Measurements from ENCODE around the gene KRTAP10-12. TPM values are rescaled to one million over a fixed set of nuclear protein-coding genes. Genes with fewer than 3 reads are reported as not detected.

The KRTAP10-12 gene
- total RNA-seq, 2 donors from 2014 or later = not detected

DNA sequence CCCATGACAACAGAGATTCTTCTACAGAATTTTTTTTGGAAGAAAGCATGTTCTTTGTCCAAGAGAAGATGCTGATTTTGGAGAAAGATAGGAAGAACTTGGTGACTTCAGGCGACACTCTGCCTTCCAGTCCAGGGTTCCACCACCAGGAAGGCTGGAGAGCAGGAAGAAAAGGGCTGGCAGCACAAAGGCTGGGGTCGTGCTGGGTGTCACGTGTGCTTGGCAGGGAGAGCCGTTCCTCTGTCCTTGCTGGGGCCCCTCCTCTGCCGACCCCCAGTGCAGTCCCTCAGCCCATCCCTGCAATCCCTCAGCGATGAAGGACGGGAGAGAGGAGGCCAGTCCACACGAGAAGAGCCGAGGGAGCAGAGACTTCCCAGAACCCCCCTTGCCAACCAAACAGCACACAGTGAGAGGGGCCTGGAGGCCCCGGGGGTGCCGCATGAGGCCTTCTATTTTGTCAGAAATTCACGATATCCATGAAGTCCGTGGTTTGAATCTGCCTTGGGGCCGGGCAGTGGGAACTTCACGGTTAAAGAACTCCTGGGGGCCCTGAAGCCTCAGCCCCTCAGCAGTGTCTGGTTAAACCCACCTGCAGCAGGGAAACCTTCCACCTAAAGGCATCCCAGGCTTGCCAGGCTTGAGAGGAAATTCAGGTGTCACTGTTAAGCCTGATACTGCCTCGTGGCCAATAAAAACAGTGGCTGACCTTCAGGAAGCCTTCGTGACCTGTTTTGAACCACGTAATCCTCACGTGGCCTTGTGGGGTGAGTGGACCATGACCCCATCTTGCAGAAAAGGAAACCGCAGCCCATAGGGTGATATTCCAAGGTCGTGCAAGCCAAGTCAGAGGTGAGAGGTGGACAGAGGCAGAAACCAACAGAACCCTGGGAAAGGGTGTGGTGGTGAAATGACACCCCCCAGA, 3.4 kb downstream of the KRTAP10-12 start:
- WGBS, 2 experiments (ENCODE audit: insufficient coverage in 1 of 2, insufficient read length in 1 of 2) = 82 to 85% methylated on average over 12 to 21 of the region's 21 CpGs
- Histone ChIP-seq H3K4me3 (ENCODE audit: low read length) (no peak overlapping the region), H3K4me1 (ENCODE audit: control insufficient read depth, insufficient read depth, low read length) (peaks cover 3% of the 10 kb centered on the region), H3K27ac (ENCODE audit: low read depth, low read length) (no peak overlapping the region), H3K9me3 (ENCODE audit: control insufficient read depth, low read length) (no peaks in the 10 kb centered on the region), H3K27me3 (ENCODE audit: control insufficient read depth, insufficient read depth, low read length, poor library complexity, severe bottlenecking) (peaks cover 14% of the 10 kb centered on the region), H3K9ac (ENCODE audit: extremely low read depth, low read length, poor library complexity, severe bottlenecking) (no peak overlapping the region), H3K36me3 (ENCODE audit: control insufficient read depth, insufficient read depth, low read length) (no peaks in the 10 kb centered on the region)
- Mint-ChIP-seq H3K27ac (no peak overlapping the region), H3K4me3 (no peak overlapping the region), H3K4me1 (peaks cover 62% of the 10 kb centered on the region), H3K36me3 (ENCODE audit: low read depth) (no peaks in the 10 kb centered on the region), H3K27me3 (ENCODE audit: insufficient read depth) (peaks cover 42% of the 10 kb centered on the region), H3K9me3 (no peaks in the 10 kb centered on the region)
- peak; percentile 53 for DNase-seq
- TF ChIP-seq, protein P1, sequence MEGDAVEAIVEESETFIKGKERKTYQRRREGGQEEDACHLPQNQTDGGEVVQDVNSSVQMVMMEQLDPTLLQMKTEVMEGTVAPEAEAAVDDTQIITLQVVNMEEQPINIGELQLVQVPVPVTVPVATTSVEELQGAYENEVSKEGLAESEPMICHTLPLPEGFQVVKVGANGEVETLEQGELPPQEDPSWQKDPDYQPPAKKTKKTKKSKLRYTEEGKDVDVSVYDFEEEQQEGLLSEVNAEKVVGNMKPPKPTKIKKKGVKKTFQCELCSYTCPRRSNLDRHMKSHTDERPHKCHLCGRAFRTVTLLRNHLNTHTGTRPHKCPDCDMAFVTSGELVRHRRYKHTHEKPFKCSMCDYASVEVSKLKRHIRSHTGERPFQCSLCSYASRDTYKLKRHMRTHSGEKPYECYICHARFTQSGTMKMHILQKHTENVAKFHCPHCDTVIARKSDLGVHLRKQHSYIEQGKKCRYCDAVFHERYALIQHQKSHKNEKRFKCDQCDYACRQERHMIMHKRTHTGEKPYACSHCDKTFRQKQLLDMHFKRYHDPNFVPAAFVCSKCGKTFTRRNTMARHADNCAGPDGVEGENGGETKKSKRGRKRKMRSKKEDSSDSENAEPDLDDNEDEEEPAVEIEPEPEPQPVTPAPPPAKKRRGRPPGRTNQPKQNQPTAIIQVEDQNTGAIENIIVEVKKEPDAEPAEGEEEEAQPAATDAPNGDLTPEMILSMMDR (conservative IDR thresholded peaks at IDR 0.05) = peak; percentile 11

DNA sequence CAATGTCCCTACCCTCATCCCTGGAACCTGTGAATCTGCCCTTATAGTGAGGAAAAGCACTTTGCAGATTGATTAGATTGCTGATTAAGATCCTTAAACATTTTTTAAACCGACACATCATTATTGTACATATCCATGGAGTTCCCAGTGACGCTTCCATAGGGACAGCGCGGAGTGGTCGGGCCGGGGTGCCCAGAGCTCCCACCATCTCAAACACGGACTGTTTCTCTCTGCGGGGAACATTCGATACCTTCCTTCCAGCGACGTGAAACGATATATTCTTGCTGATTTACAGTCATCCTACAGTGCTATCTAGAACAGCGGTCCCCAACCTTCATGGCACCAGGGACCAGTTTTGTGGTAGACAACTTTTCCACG, 4.0 kb downstream of the KRTAP10-12 start:
- H3K36me3 Mint-ChIP-seq (ENCODE audit: low read depth) = no peaks in the 10 kb centered on the region
- H3K9me3 Mint-ChIP-seq = peaks cover 5% of the 10 kb centered on the region
- Histone ChIP-seq H3K27ac (ENCODE audit: low read depth, low read length) (no peak overlapping the region), H3K27me3 (ENCODE audit: control insufficient read depth, insufficient read depth, low read length, poor library complexity, severe bottlenecking) (peaks cover 17% of the 10 kb centered on the region), H3K9ac (ENCODE audit: extremely low read depth, low read length, poor library complexity, severe bottlenecking) (no peak overlapping the region), H3K9me3 (ENCODE audit: control insufficient read depth, low read length) (peaks cover 2% of the 10 kb centered on the region), H3K36me3 (ENCODE audit: control insufficient read depth, insufficient read depth, low read length) (no peaks in the 10 kb centered on the region), H3K4me1 (ENCODE audit: control insufficient read depth, insufficient read depth, low read length) (peaks cover 3% of the 10 kb centered on the region), H3K4me3 (ENCODE audit: low read length) (no peak overlapping the region)
- H3K4me3 Mint-ChIP-seq = no peak overlapping the region
- H3K27me3 Mint-ChIP-seq (ENCODE audit: insufficient read depth) = peaks cover 49% of the 10 kb centered on the region
- 86 to 91% methylated on average over 11 to 14 of the region's 14 CpGs for WGBS, 2 experiments (ENCODE audit: insufficient coverage in 1 of 2, insufficient read length in 1 of 2)
- no peak overlapping the region for H3K27ac Mint-ChIP-seq
- DNase-seq = peak; percentile 24
- TF ChIP-seq, protein P1 (conservative IDR thresholded peaks at IDR 0.05) = no peak
- H3K4me1 Mint-ChIP-seq = peaks cover 60% of the 10 kb centered on the region

DNA sequence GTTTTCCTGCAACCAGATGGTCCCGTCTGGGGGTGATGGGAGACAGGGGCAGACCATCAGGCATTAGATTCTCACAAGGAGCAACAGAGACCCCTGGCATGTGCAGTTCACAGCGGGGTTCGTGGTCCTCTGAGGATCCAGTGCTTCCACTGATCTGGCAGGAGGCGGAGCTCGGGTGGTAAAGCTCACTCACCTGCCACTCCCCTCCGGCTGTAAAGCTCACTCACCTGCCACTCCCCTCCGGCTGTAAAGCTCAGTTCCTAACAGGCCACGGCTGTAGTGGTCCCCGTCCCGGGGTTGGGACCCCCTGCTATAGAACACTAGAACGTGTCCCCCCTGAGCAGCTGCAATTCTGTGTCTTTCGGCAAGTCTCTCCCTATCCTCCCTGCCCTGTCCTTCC, 4.6 kb downstream of the KRTAP10-12 start:
- TF ChIP-seq, protein P1 (conservative IDR thresholded peaks at IDR 0.05) = no peak
- H3K27me3 ChIP-seq (ENCODE audit: control insufficient read depth, insufficient read depth, low read length, poor library complexity, severe bottlenecking) = peaks cover 23% of the 10 kb centered on the region
- Mint-ChIP-seq H3K27me3 (ENCODE audit: insufficient read depth) (peaks cover 54% of the 10 kb centered on the region), H3K4me1 (peaks cover 62% of the 10 kb centered on the region), H3K36me3 (ENCODE audit: low read depth) (no peaks in the 10 kb centered on the region), H3K4me3 (no peak overlapping the region), H3K27ac (no peak overlapping the region), H3K9me3 (peaks cover 9% of the 10 kb centered on the region)
- peak; percentile 42 for DNase-seq
- H3K4me3 ChIP-seq (ENCODE audit: low read length) = no peak overlapping the region
- no peaks in the 10 kb centered on the region for H3K36me3 ChIP-seq (ENCODE audit: control insufficient read depth, insufficient read depth, low read length)
- no peak overlapping the region for H3K9ac ChIP-seq (ENCODE audit: extremely low read depth, low read length, poor library complexity, severe bottlenecking)
- no peak overlapping the region for H3K27ac ChIP-seq (ENCODE audit: low read depth, low read length)
- 82% methylated on average over 11 to 12 of the region's 12 CpGs for WGBS, 2 experiments (ENCODE audit: insufficient coverage in 1 of 2, insufficient read length in 1 of 2)
- H3K9me3 ChIP-seq (ENCODE audit: control insufficient read depth, low read length) = peaks cover 6% of the 10 kb centered on the region
- peaks cover 3% of the 10 kb centered on the region for H3K4me1 ChIP-seq (ENCODE audit: control insufficient read depth, insufficient read depth, low read length)
